Measurements from ENCODE around the gene SAMD4A. TPM values are rescaled to one million over a fixed set of nuclear protein-coding genes. Genes with fewer than 3 reads are reported as not detected.

SAMD4A gene
- total RNA-seq, 2 experiments from 2014 or later: 1.0 to 1.2 TPM

DNA sequence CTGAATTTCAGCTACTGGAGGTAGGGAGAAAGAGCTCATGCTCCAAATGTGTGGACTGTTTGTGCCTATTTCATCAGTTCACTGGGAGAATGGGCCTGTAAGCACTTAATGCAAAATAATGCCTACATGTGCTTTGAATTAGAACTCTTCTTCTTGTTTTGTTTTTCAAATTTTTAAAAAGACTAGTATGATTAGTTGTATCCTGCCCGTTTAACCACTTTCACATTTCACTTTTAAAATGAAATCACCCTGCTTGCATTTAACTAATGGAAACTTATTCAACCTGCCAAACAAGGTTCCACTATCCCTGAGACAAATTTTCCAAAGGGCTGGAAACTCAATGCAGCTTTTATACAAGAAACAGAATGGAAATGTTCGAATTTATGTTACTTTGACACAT, 79.7 kb downstream of the SAMD4A start:
- Mint-ChIP-seq H3K4me1 (peaks cover 6% of the 10 kb centered on the region), H3K27me3 (peaks cover 9% of the 10 kb centered on the region), H3K27ac (no peak overlapping the region), H3K4me3 (no peak overlapping the region), H3K36me3 (ENCODE audit: low read depth) (no peaks in the 10 kb centered on the region), H3K9me3 (no peaks in the 10 kb centered on the region)
- ChIA-PET POLR2A (no interaction called here), CTCF (no interaction called here)
- no peak for DNase-seq

DNA sequence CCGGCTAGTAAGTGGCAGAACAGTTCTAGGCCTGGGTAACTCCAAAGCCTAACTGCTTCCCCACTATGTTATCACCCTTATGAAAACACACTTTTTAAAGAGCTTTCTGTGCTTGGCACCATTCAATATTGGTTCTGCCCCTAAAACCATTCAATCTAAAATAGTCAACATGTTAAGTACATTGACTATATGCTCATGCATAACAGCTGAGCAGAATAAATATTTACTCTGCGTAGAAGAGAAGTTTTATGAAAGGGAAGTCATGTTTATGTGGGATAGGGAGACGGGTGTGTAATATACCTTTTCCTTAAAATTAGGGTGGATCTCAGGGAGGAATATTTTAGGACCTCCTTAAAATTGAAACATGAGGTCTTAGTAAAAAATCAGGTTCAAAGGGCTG, 80.5 kb downstream of the SAMD4A start:
- H3K9me3 Mint-ChIP-seq: no peaks in the 10 kb centered on the region

DNA sequence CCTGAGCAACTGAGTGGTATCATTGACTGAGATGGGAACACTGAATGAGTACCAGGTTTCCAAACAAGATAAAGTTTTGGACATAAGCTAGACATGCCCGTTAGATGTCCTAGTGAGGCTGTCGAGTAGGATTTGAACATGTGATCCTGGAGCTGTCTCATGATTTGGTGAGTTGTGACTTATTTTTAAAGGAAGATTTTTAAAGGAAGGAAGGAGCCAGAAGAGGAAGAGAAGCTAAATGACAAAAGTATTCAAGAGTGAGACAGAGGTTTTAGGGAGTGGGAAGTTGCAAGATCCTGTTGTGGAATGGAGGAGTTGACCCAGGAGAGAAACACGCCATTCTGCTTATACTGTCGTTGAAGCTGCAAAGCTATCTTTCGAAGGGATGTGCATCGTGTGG, 82.1 kb downstream of the SAMD4A start:
- Mint-ChIP-seq H3K4me3 (no peak overlapping the region), H3K4me1 (peaks cover 6% of the 10 kb centered on the region), H3K27ac (no peak overlapping the region), H3K27me3 (peaks cover 16% of the 10 kb centered on the region), H3K9me3 (no peaks in the 10 kb centered on the region), H3K36me3 (ENCODE audit: low read depth) (no peaks in the 10 kb centered on the region)
- POLR2A ChIA-PET: no interaction called here
- no peak for DNase-seq
- CTCF ChIA-PET: interaction anchor here (1.2 kb wide), 1 partner anchor 124 kb away, joined by 4 read pairs; no protein-coding TSS in a partner anchor

More for the DNA sequence above, 80.5 kb downstream of the SAMD4A start:
- Mint-ChIP-seq H3K4me1 (peaks cover 6% of the 10 kb centered on the region), H3K27ac (no peak overlapping the region), H3K36me3 (ENCODE audit: low read depth) (no peaks in the 10 kb centered on the region), H3K27me3 (peaks cover 13% of the 10 kb centered on the region), H3K4me3 (no peak overlapping the region)
- no peak for DNase-seq
- CTCF ChIA-PET: no interaction called here
- POLR2A ChIA-PET: no interaction called here

DNA sequence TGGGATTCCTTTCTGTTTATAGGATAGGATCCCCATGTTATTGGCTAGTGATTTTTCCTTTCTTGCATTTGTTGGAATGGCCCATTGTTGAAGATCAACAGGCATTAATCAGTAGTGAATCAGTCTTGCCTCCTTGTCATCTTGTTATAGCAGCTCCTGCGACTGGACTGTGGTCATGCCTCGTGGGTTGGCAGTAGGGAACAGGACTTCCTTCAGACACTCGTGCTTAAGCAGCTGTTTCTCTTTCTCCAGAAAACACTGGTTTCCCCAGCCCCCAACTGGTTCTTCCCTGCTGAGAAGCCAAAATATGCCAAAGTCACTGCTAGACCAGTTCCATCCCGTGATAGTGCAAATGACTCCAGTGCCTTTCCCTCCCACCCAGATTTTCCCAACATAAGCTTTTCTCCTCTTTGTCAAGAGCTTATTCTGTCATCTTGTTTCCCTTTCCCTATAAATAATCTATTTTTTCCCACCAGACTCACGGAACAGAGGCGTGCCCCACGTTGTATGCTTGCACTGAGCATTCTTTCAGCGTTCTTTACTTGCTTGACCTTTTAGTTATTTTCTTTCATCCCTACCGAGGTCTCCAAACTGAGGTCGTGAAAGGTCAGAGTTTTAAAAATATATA, 83.5 kb downstream of the SAMD4A start:
- Mint-ChIP-seq H3K27me3 (peaks cover 16% of the 10 kb centered on the region), H3K9me3 (no peaks in the 10 kb centered on the region), H3K4me3 (no peak overlapping the region), H3K4me1 (peaks cover 6% of the 10 kb centered on the region), H3K36me3 (ENCODE audit: low read depth) (no peaks in the 10 kb centered on the region), H3K27ac (no peak overlapping the region)
- DNase-seq: no peak
- ChIA-PET POLR2A (no interaction called here), CTCF (no interaction called here)

DNA sequence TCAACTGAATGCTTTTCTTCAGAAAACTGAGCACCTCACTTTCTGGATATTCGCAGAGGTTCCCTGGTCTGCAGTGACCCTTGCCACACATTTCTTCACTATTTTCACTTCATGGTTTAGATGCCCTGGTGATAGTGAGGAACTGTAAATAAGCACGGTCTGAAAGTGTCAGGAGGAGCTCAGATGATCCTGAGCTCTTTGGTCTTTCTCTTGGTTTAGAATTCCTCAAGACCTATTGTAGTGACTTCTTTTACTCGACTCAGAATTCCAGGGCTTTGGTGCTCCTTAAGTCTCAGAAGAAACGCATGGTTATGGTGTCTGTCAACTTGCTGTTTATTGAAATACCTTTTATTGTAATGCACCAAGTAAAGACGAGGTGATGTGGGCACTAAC, 84.0 kb downstream of the SAMD4A start:
- no peaks in the 10 kb centered on the region for H3K36me3 Mint-ChIP-seq (ENCODE audit: low read depth)
- no peaks in the 10 kb centered on the region for H3K9me3 Mint-ChIP-seq
- CTCF ChIA-PET: no interaction called here
- no peak for DNase-seq
- peaks cover 16% of the 10 kb centered on the region for H3K27me3 Mint-ChIP-seq
- POLR2A ChIA-PET: no interaction called here
- H3K4me3 Mint-ChIP-seq: no peak overlapping the region
- peaks cover 6% of the 10 kb centered on the region for H3K4me1 Mint-ChIP-seq
- H3K27ac Mint-ChIP-seq: no peak overlapping the region

DNA sequence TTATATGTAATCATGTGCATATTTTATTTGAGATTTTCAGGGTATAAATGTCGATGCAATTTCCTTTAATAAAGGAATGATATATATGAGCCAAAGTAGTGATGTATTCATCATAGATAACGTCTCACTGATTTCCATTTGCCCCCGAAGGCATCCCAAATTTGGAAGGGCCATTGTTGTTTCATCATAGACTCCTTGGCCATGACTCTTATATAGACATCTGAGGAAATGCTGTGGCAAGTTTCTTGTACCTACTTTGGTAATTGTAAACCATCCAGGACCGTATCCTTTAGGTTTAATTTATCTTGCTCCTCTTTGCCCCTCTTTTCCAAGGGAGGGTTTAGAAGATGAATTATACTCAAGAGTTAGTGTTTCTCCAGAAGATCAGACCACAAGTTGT, 84.7 kb downstream of the SAMD4A start:
- ChIA-PET CTCF (no interaction called here), POLR2A (no interaction called here)
- H3K27ac Mint-ChIP-seq: no peak overlapping the region
- H3K4me1 Mint-ChIP-seq: peaks cover 5% of the 10 kb centered on the region
- no peaks in the 10 kb centered on the region for H3K36me3 Mint-ChIP-seq (ENCODE audit: low read depth)
- peaks cover 16% of the 10 kb centered on the region for H3K27me3 Mint-ChIP-seq
- DNase-seq: no peak
- H3K9me3 Mint-ChIP-seq: no peaks in the 10 kb centered on the region
- no peak overlapping the region for H3K4me3 Mint-ChIP-seq

DNA sequence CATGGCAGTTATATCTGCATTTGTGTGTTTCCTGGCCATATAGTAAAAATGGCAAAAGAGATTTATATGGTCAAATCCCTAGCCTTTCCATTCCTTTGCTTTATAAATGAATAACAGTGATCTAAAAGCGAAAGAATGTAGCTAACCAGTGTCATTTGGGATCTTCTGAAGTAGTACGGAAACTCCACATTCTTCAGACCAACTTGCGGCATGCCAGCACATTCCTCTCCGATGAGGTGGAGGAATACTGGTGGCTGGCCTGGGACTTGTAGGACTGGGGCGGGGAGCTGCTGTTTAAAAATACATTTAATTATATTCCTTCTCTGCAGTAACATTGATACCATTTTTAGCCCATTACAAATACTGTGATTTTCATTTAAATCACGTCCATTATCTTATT, 85.3 kb downstream of the SAMD4A start:
- Mint-ChIP-seq H3K4me1 (peaks cover 4% of the 10 kb centered on the region), H3K9me3 (no peaks in the 10 kb centered on the region), H3K27ac (no peak overlapping the region), H3K4me3 (no peak overlapping the region), H3K36me3 (ENCODE audit: low read depth) (no peaks in the 10 kb centered on the region), H3K27me3 (peaks cover 16% of the 10 kb centered on the region)
- no peak for DNase-seq
- ChIA-PET POLR2A (no interaction called here), CTCF (no interaction called here)

DNA sequence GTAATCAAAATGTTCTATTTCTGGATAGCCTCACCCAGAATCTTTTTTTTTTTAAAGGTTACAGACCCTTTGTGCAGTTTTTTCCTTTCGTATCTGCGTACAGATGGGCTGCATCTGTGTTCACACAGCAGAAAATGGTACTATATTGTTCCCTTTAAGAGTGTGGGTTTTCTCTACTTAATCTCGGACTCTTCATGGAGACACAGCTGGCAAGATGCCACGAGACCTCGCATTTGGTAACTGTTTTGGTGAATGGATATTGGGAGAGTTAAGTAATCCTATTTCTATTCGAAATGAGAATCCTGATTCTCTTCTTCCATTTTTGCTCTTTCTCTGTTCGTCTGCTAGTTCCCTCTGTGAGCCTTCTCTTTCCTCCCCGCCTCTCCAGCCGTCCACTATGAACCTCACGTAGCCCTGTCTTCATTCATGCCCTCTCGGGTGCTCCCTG, 85.7 kb downstream of the SAMD4A start:
- Mint-ChIP-seq H3K4me1 (peaks cover 4% of the 10 kb centered on the region), H3K27me3 (peaks cover 16% of the 10 kb centered on the region), H3K36me3 (ENCODE audit: low read depth) (no peaks in the 10 kb centered on the region), H3K9me3 (no peaks in the 10 kb centered on the region), H3K27ac (no peak overlapping the region), H3K4me3 (no peak overlapping the region)
- DNase-seq: no peak
- ChIA-PET POLR2A (no interaction called here), CTCF (no interaction called here)

DNA sequence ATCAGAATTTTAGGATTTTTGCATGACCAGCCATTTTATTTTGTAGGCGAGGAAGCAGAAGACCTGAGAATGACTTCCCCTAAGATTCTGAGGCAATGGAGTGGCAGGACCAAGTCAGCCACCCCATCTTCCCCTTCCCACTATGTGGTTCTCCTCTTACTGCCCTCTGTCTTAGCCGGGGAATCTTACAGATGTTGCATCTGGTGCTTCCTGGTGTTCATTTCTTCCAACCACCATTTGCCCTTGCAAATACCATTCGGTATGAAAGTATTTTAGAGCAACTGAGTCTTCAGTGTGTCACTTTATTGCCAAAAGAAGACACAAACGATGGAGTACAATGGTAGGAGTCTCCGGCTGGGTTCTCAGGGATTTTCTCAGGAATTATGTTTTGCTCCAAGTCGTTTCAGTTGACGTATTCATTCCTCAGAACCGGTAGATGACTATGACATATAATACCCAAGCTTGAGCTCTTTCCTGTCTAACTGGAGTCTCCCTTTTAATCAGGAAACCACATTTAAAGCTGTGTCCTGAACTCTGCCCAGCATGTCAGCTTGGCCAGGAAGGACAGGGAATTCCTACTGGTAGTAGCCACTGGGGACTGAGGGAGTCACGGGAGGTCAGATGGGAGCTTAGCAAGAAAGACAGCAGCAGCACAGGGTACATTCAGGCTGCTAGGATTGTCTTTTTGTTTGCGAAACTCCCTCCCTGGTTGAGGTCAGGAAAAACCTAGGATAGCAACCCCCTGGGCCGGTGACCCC, 87.0 kb downstream of the SAMD4A start:
- ChIA-PET POLR2A (no interaction called here), CTCF (interaction anchor here (0.6 to 0.9 kb wide), 2 partner anchors 10 to 56 kb away, joined by 3 to 5 read pairs; no protein-coding TSS in a partner anchor)
- DNase-seq: no peak
- H3K4me1 Mint-ChIP-seq: peaks cover 4% of the 10 kb centered on the region
- no peaks in the 10 kb centered on the region for H3K36me3 Mint-ChIP-seq (ENCODE audit: low read depth)
- no peak overlapping the region for H3K27ac Mint-ChIP-seq
- peaks cover 19% of the 10 kb centered on the region for H3K27me3 Mint-ChIP-seq
- H3K4me3 Mint-ChIP-seq: no peak overlapping the region
- H3K9me3 Mint-ChIP-seq: no peaks in the 10 kb centered on the region

DNA sequence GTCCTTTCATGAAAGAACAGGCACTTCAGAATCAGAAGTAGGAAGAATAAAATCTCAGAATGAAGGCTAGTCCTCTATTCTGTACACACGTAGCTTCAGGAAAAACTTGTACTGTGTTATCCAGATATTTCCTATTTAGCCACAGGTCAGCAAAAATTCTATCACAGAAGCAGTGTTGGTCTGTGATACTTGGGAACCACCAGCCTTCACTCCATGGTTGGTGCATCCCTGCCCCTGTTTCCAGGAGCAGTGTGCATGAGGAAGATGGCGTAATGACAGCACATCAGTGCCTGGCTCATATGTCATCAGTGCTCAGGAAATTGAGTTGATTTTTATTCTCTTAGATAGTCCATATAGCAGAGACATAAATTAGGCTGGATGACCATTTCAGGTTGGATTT, 87.7 kb downstream of the SAMD4A start:
- ChIA-PET CTCF (interaction anchor here (0.6 to 0.9 kb wide), 2 partner anchors 11 to 57 kb away, joined by 3 to 5 read pairs; no protein-coding TSS in a partner anchor), POLR2A (no interaction called here)
- H3K27ac Mint-ChIP-seq: no peak overlapping the region
- no peaks in the 10 kb centered on the region for H3K36me3 Mint-ChIP-seq (ENCODE audit: low read depth)
- DNase-seq: no peak
- H3K9me3 Mint-ChIP-seq: no peaks in the 10 kb centered on the region
- H3K4me3 Mint-ChIP-seq: no peak overlapping the region
- H3K27me3 Mint-ChIP-seq: peaks cover 19% of the 10 kb centered on the region
- H3K4me1 Mint-ChIP-seq: peaks cover 4% of the 10 kb centered on the region

DNA sequence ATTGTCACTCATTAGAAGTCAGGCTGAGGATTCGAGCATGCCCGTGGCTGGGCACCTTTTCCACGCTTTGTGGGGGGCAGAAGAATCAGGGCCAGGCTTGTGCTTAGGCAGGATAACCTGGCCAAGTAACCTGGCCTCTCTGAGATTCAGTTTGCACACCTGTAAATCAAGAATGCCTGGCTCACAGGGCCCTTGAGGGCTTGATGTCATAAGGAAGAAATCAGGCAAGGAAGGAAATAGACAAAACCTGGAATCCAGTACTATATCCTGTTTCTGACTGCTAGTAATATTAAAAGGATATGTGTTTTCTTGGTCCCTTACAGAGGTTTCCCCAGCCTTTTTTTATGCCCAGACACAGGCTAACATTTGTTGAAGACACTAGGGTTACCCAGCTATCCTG, 91.9 kb downstream of the SAMD4A start:
- Mint-ChIP-seq H3K4me3 (no peak overlapping the region), H3K9me3 (no peaks in the 10 kb centered on the region), H3K27ac (no peak overlapping the region), H3K4me1 (no peaks in the 10 kb centered on the region), H3K36me3 (ENCODE audit: low read depth) (no peaks in the 10 kb centered on the region), H3K27me3 (peaks cover 22% of the 10 kb centered on the region)
- CTCF ChIA-PET: no interaction called here
- no peak for DNase-seq
- POLR2A ChIA-PET: no interaction called here

DNA sequence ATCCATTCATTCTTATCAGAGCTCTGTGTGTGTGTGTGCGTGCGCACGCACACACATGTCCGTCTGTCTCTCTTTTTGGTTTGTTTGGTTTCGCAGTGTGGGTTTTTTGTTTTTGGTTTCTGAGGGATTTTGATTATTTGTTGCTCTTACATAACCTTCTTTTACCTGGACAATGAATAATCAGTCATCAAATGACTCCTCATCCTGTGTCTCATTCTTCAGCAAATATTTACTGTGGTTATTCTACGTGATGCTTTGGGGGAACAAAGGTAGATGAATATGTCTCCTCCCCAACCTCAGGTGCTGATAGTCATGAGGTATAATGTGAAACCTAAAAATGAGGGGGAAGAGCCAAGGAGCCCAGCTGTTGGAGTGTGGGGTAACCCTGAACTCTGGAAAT, 92.4 kb downstream of the SAMD4A start:
- no peak for DNase-seq
- Mint-ChIP-seq H3K27me3 (peaks cover 25% of the 10 kb centered on the region), H3K4me3 (no peak overlapping the region), H3K9me3 (no peaks in the 10 kb centered on the region), H3K36me3 (ENCODE audit: low read depth) (no peaks in the 10 kb centered on the region), H3K4me1 (no peaks in the 10 kb centered on the region), H3K27ac (no peak overlapping the region)
- ChIA-PET POLR2A (no interaction called here), CTCF (no interaction called here)

DNA sequence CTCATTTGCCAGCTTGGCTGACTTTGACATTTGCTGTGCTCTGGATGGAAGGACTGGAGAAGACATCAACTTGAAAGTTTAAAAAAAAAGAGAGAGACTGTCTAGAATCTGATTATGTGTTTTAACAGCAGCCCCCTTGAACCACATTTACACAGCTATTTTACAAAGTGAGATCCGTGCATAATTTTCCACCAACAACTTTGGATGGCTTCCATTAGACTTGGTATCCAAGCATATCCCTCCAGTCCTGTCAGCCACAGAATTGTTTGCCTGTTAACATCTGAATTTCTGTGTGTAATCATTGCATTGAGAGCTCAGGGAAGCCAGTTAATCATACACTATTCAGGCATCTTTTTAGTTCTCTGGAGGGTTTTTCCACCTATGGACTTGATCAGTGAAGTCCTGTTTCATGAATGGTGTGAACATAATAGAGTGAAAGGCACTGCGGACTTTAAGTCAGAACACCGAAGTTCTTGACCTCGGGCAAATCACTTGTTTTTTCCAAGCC, 93.7 kb downstream of the SAMD4A start:
- Mint-ChIP-seq H3K36me3 (ENCODE audit: low read depth) (no peaks in the 10 kb centered on the region), H3K27ac (no peak overlapping the region), H3K27me3 (peaks cover 31% of the 10 kb centered on the region), H3K9me3 (no peaks in the 10 kb centered on the region), H3K4me1 (peaks cover 2% of the 10 kb centered on the region), H3K4me3 (no peak overlapping the region)
- POLR2A ChIA-PET: no interaction called here
- no peak for DNase-seq
- CTCF ChIA-PET: interaction anchor here (1.0 to 1.4 kb wide), 2 partner anchors 10 to 113 kb away, joined by 3 to 6 read pairs; no protein-coding TSS in a partner anchor
